Measurements from ENCODE around the gene CCDC150. TPM values are rescaled to one million over a fixed set of nuclear protein-coding genes. Genes with fewer than 3 reads are reported as not detected.

Gene CCDC150
- total and polyA plus RNA-seq, 4 experiments from 2014 or later: 0.44 to 0.87 TPM; not detected in 2

DNA sequence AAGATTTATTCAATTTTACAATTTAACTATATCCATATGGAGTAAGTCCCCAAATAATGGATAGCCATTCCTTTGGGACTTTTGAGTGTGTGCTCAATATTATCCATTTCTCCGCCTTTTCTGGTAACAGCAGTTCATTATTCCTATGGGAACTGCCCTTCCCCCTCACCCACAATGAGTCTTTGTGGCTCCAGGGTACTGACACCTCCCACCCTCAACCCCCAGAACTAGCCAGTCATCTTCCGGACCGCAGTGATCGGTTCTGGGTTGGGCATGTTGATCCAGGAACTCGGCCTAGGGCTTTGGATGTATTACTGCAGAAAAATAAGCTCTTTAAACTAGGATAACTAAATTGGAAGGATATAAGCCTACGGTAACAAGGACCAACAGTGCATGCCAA lies 45.4 kb upstream of the CCDC150 start:
- Mint-ChIP-seq H3K9me3 (no peaks in the 10 kb centered on the region), H3K36me3 (no peaks in the 10 kb centered on the region), H3K4me1 (peaks cover 6 to 16% (median 9%) of the 10 kb centered on the region in 4 donors), H3K27me3 (peaks cover 49 to 62% of the 10 kb centered on the region in 2 donors), H3K4me3 (peak overlapping the region in 5 of 8 donors; percentile 8 to 54 (median 25)), H3K27ac (no peak overlapping the region)
- Histone ChIP-seq H3K9me3 (ENCODE audit: control insufficient read depth in 1 of 2, low read length in 2 of 2) (no peaks in the 10 kb centered on the region), H3K27ac (ENCODE audit: low read depth, low read length) (no peak overlapping the region), H3K4me1 (ENCODE audit: insufficient read depth, low read length) (peaks cover 6% of the 10 kb centered on the region), H3K27me3 (ENCODE audit: insufficient read depth, low read length) (peaks cover 12% of the 10 kb centered on the region), H3K4me3 (ENCODE audit: low read length in 2 of 2) (no peak overlapping the region), H3K36me3 (ENCODE audit: insufficient read depth, low read length) (no peaks in the 10 kb centered on the region)
- intact Hi-C loops (cut with micrococcal nuclease): no loop called here
- POLR2A ChIA-PET (ENCODE audit: partially characterized antibody): no interaction called here
- CTCF ChIA-PET (ENCODE audit: partially characterized antibody): no interaction called here
- DNase-seq: no peak

DNA sequence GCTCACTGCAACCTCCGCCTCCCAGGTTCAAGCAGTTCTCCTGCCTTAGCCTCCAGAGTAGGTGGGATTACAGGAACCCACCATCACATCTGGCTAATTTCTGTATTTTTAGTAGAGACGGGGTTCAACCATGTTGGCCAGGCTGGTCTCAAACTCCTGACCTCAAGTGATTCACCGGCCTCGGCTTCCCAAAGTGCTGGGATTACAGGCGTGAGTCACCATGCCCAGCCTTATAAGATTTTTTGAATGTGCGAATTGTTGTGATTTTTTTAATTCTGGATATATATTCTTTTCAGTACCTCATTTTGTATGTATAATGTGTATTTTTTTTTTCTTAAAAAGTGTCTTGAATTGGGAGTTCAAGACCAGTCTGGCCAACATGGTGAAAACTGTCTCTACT lies 42.0 kb upstream of the CCDC150 start:
- intact Hi-C loops (cut with micrococcal nuclease): no loop called here
- H3K4me1 ChIP-seq (ENCODE audit: insufficient read depth, low read length): peaks cover under 1% of the 10 kb centered on the region
- no peak overlapping the region for H3K27ac Mint-ChIP-seq

DNA sequence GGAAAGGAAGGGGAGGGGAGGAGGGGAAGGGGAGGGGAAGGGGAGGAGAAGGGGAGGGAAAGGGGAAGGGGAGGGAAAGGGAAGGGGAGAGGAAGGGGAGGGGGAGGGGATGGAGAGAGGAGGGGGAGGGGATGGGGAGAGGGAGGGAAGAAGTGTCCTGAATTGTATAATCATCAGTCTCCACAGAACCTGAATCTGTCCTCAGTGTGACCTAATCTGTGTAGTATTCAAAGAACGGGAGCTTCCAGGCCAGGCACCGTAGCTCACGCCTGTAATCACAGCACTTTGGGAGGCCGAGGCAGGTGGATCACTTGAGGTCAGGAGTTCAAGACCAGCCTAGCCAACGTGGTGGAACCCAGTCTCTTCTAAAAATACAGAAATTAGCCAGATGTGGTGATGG lies 41.1 kb upstream of the CCDC150 start:
- Mint-ChIP-seq H3K36me3 (no peaks in the 10 kb centered on the region), H3K27me3 (peaks cover 32 to 39% of the 10 kb centered on the region in 2 donors), H3K4me3 (no peak overlapping the region), H3K27ac (no peak overlapping the region), H3K4me1 (peaks cover 0 to 4% (median 3%) of the 10 kb centered on the region in 4 donors), H3K9me3 (no peaks in the 10 kb centered on the region)
- no peak overlapping the region for H3K27ac ChIP-seq (ENCODE audit: low read depth, low read length)
- H3K9me3 ChIP-seq (ENCODE audit: control insufficient read depth in 1 of 2, low read length in 2 of 2): no peaks in the 10 kb centered on the region
- no peak overlapping the region for H3K4me3 ChIP-seq (ENCODE audit: low read length in 2 of 2)
- no peak for DNase-seq
- intact Hi-C loops (cut with micrococcal nuclease): no loop called here
- ChIA-PET POLR2A (ENCODE audit: partially characterized antibody) (no interaction called here), CTCF (ENCODE audit: partially characterized antibody) (no interaction called here)
- no peaks in the 10 kb centered on the region for H3K4me1 ChIP-seq (ENCODE audit: insufficient read depth, low read length)
- peaks cover 4% of the 10 kb centered on the region for H3K27me3 ChIP-seq (ENCODE audit: insufficient read depth, low read length)
- H3K36me3 ChIP-seq (ENCODE audit: insufficient read depth, low read length): no peaks in the 10 kb centered on the region

More for the DNA sequence above, 42.0 kb upstream of the CCDC150 start:
- H3K36me3 ChIP-seq (ENCODE audit: insufficient read depth, low read length): no peaks in the 10 kb centered on the region
- Mint-ChIP-seq H3K4me3 (no peak overlapping the region), H3K9me3 (no peaks in the 10 kb centered on the region), H3K36me3 (no peaks in the 10 kb centered on the region), H3K27me3 (peaks cover 30 to 37% of the 10 kb centered on the region in 2 donors), H3K4me1 (peaks cover 0 to 4% (median 3%) of the 10 kb centered on the region in 4 donors)
- ChIA-PET POLR2A (ENCODE audit: partially characterized antibody) (no interaction called here), CTCF (ENCODE audit: partially characterized antibody) (no interaction called here)
- no peaks in the 10 kb centered on the region for H3K9me3 ChIP-seq (ENCODE audit: control insufficient read depth in 1 of 2, low read length in 2 of 2)
- H3K4me3 ChIP-seq (ENCODE audit: low read length in 2 of 2): no peak overlapping the region
- no peak overlapping the region for H3K27ac ChIP-seq (ENCODE audit: low read depth, low read length)
- no peak for DNase-seq
- H3K27me3 ChIP-seq (ENCODE audit: insufficient read depth, low read length): peaks cover 4% of the 10 kb centered on the region

DNA sequence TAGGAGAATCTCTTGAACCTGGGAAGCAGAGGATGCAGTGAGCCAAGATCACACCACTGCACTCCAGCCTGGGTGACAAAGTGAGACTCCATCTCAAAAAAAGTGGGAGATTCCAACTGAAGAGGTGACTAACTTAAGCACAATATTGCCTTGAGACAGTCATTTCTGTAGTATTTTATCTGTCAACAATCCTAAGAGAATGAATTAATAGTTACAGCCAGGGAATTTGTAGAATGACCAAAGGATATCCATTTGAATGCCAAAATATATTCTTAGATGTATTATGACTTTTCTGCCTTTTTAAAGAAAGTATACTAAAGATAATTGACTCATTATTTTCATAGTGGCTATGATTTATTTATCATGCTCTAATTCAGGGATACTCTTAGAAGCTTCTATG lies 40.7 kb upstream of the CCDC150 start:
- H3K27ac ChIP-seq (ENCODE audit: low read depth, low read length): no peak overlapping the region
- H3K36me3 ChIP-seq (ENCODE audit: insufficient read depth, low read length): no peaks in the 10 kb centered on the region
- Mint-ChIP-seq H3K4me1 (no peaks in the 10 kb centered on the region), H3K27ac (no peak overlapping the region), H3K4me3 (no peak overlapping the region), H3K27me3 (peaks cover 28 to 34% of the 10 kb centered on the region in 2 donors), H3K36me3 (no peaks in the 10 kb centered on the region), H3K9me3 (no peaks in the 10 kb centered on the region)
- ChIA-PET CTCF (ENCODE audit: partially characterized antibody) (no interaction called here), POLR2A (ENCODE audit: partially characterized antibody) (no interaction called here)
- no peak for DNase-seq
- no peaks in the 10 kb centered on the region for H3K4me1 ChIP-seq (ENCODE audit: insufficient read depth, low read length)
- intact Hi-C loops (cut with micrococcal nuclease): no loop called here
- no peaks in the 10 kb centered on the region for H3K9me3 ChIP-seq (ENCODE audit: control insufficient read depth in 1 of 2, low read length in 2 of 2)
- no peak overlapping the region for H3K4me3 ChIP-seq (ENCODE audit: low read length in 2 of 2)
- peaks cover 4% of the 10 kb centered on the region for H3K27me3 ChIP-seq (ENCODE audit: insufficient read depth, low read length)

DNA sequence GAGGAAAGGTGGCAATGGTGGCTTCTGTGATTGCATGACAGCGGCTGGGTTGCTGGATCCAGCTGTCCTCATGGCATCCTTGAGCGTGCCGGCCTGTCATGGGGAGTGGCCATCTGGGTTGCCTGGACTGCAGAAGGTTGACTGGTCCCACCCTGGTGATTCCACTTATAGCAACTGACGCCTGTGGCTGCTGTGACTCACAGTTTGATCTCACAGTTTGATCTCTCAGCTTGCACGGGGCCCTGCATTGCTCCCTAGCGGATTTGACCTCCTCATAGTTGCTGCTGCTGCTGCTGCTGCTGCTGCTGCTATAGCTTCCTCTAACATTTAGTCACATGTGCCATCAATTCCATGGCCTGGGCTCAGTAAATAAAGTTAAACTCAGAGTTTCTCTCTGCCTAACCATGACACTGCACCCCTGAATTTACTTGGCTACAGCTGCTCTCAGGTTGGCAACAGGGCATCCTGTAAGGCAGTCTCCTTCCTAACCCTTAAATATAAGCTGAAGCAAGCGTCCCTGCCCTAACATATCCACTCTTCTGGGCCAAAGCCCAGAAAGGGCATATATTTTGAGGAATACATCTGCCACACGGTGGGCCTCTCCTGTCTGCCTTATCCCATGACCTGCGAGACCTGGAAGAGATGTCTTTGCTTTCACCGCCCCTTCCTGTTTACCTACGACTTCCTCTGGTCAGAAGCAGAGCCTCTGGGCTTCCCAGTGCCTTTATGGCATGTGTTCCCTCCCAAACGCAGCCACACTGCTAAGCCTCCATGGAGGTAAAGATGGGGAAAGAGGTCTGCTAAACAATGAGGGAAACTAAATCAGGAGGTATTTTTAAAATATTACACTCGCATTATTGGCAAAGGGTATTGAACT lies 37.8 kb upstream of the CCDC150 start:
- Mint-ChIP-seq H3K27me3 (peaks cover 12 to 16% of the 10 kb centered on the region in 2 donors), H3K27ac (no peak overlapping the region), H3K36me3 (no peaks in the 10 kb centered on the region), H3K4me3 (no peak overlapping the region), H3K4me1 (peaks cover 0 to 1% (median under 1%) of the 10 kb centered on the region in 4 donors), H3K9me3 (peaks cover 0 to 3% (median 0%) of the 10 kb centered on the region in 8 donors)
- ChIA-PET POLR2A (ENCODE audit: partially characterized antibody) (no interaction called here), CTCF (ENCODE audit: partially characterized antibody) (no interaction called here)
- Histone ChIP-seq H3K4me3 (ENCODE audit: low read length in 2 of 2) (no peak overlapping the region), H3K36me3 (ENCODE audit: insufficient read depth, low read length) (no peaks in the 10 kb centered on the region), H3K9me3 (ENCODE audit: control insufficient read depth in 1 of 2, low read length in 2 of 2) (no peaks in the 10 kb centered on the region), H3K27me3 (ENCODE audit: insufficient read depth, low read length) (no peaks in the 10 kb centered on the region), H3K27ac (ENCODE audit: low read depth, low read length) (no peak overlapping the region), H3K4me1 (ENCODE audit: insufficient read depth, low read length) (no peaks in the 10 kb centered on the region)
- DNase-seq: no peak
- intact Hi-C loops (cut with micrococcal nuclease): no loop called here

DNA sequence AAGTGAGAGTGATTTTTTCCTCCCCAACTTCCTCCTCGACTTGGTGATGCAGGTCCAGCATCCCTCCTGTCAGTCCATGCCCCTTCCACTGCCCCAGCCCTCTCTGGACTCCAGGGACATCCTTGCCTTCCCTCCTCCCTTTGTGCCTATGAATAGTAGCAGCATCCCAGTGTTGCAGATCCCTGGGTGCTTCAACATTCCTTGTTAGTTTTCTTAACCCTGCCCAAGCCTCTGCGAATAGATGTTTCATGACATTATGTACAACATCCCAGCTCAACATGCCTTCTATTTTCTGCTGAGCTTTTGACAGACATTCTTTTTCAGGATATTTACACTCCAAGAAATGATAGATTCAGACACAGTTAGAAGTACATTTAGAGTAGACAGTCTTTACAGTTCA lies 35.3 kb upstream of the CCDC150 start:
- Histone ChIP-seq H3K9me3 (ENCODE audit: control insufficient read depth in 1 of 2, low read length in 2 of 2) (no peaks in the 10 kb centered on the region), H3K27ac (ENCODE audit: low read depth, low read length) (no peak overlapping the region), H3K27me3 (ENCODE audit: insufficient read depth, low read length) (no peaks in the 10 kb centered on the region), H3K4me3 (ENCODE audit: low read length in 2 of 2) (no peak overlapping the region), H3K36me3 (ENCODE audit: insufficient read depth, low read length) (no peaks in the 10 kb centered on the region), H3K4me1 (ENCODE audit: insufficient read depth, low read length) (no peaks in the 10 kb centered on the region)
- DNase-seq: no peak
- Mint-ChIP-seq H3K4me1 (peaks cover 0 to 2% (median under 1%) of the 10 kb centered on the region in 4 donors), H3K27ac (no peak overlapping the region), H3K36me3 (no peaks in the 10 kb centered on the region), H3K9me3 (peaks cover 0 to 3% (median 0%) of the 10 kb centered on the region in 8 donors), H3K27me3 (peaks cover 8 to 15% of the 10 kb centered on the region in 2 donors), H3K4me3 (no peak overlapping the region)
- intact Hi-C loops (cut with micrococcal nuclease): no loop called here
- ChIA-PET POLR2A (ENCODE audit: partially characterized antibody) (no interaction called here), CTCF (ENCODE audit: partially characterized antibody) (no interaction called here)

DNA sequence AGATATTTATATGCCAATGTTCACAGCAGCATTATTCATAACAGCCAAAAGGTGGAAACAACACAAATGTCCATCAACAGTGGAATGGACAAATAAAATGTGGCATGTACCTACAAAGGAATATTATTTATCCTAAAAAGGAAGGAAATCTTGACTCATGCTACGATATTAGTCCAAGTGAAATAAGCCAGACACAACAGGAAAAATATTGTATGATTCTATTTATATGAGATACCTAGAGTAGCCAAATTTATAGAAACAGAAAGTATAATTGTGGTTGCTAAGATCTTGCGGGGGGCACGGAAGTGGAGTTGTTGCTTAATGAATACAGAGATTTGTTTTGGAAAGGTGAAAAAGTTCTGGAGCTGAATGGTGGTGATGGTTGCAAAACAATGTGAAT lies 33.0 kb upstream of the CCDC150 start:
- H3K4me3 Mint-ChIP-seq: no peak overlapping the region
- H3K27ac Mint-ChIP-seq: no peak overlapping the region

More for the DNA sequence above, 33.0 kb upstream of the CCDC150 start:
- Histone ChIP-seq H3K27me3 (ENCODE audit: insufficient read depth, low read length) (no peaks in the 10 kb centered on the region), H3K4me3 (ENCODE audit: low read length in 2 of 2) (no peak overlapping the region), H3K9me3 (ENCODE audit: control insufficient read depth in 1 of 2, low read length in 2 of 2) (no peaks in the 10 kb centered on the region), H3K4me1 (ENCODE audit: insufficient read depth, low read length) (no peaks in the 10 kb centered on the region), H3K27ac (ENCODE audit: low read depth, low read length) (no peak overlapping the region), H3K36me3 (ENCODE audit: insufficient read depth, low read length) (no peaks in the 10 kb centered on the region)
- H3K4me1 Mint-ChIP-seq: peaks cover 0 to 2% (median under 1%) of the 10 kb centered on the region in 4 donors
- peaks cover 7 to 13% of the 10 kb centered on the region in 2 donors for H3K27me3 Mint-ChIP-seq
- ChIA-PET POLR2A (ENCODE audit: partially characterized antibody) (no interaction called here), CTCF (ENCODE audit: partially characterized antibody) (no interaction called here)
- intact Hi-C loops (cut with micrococcal nuclease): no loop called here
- H3K36me3 Mint-ChIP-seq: no peaks in the 10 kb centered on the region
- H3K9me3 Mint-ChIP-seq: peaks cover 0 to 6% (median 0%) of the 10 kb centered on the region in 8 donors
- DNase-seq: no peak
